Liver (tissue), 9 donors: ENCODE data around the gene RAD51C. TPM values are rescaled to one million over a fixed set of nuclear protein-coding genes. Genes with fewer than 3 reads are reported as not detected.
"Not testable (repeated sequence)": the region's sequence is repeated elsewhere in the genome, so short reads cannot be mapped to it uniquely, and the experiment has no call there.

Source experiments
- DNase-seq: peaks from one replicate; pipeline ENCODE4 v3.0.0-alpha.2; 2017; ENCODE audit warnings: low spot score
- H3K27ac ChIP-seq, 2 donors: one replicate each; pipeline ENCODE4 v1.7.0; 2013; ENCODE audit warnings: inconsistent platforms in 2 of 2, low read length in 2 of 2, control low read depth in 1 of 2, low read depth in 1 of 2, mild to moderate bottlenecking in 1 of 2
- H3K27me3 ChIP-seq, 4 donors: one replicate each; pipeline versions ENCODE4 v1.6.1 to v1.7.0; 2013; ENCODE audit warnings: low read length in 3 of 4, inconsistent platforms in 1 of 4, mild to moderate bottlenecking in 1 of 4, moderate library complexity in 1 of 4; ENCODE audit not compliant: control insufficient read depth in 4 of 4, insufficient read depth in 4 of 4
- H3K36me3 ChIP-seq, 4 donors: one replicate each; pipeline versions ENCODE4 v1.6.1 to v1.7.0; 2013; ENCODE audit warnings: low read length in 3 of 4, mild to moderate bottlenecking in 3 of 4, low read depth in 1 of 4, moderate library complexity in 1 of 4; ENCODE audit not compliant: control insufficient read depth in 4 of 4, insufficient read depth in 3 of 4
- H3K4me1 ChIP-seq, 4 donors: one replicate each; pipeline versions ENCODE4 v1.6.1 to v1.7.0; 2013; ENCODE audit warnings: low read length in 3 of 4, mild to moderate bottlenecking in 3 of 4, moderate library complexity in 1 of 4; ENCODE audit not compliant: control insufficient read depth in 4 of 4, insufficient read depth in 4 of 4
- H3K4me3 ChIP-seq, 3 donors: one replicate each; pipeline versions ENCODE4 v1.6.1 to v1.7.0; 2013; ENCODE audit warnings: low read length in 3 of 3, control low read depth in 1 of 3, low read depth in 1 of 3, mild to moderate bottlenecking in 1 of 3
- H3K9ac ChIP-seq, 2 donors: one replicate each; pipeline ENCODE4 v1.7.0; 2013; ENCODE audit warnings: low read length in 2 of 2, mild to moderate bottlenecking in 2 of 2, moderate library complexity in 2 of 2, control low read depth in 1 of 2, low read depth in 1 of 2
- H3K9me3 ChIP-seq, 4 donors: one replicate each; pipeline versions ENCODE4 v1.6.1 to v1.7.0; 2013; ENCODE audit warnings: low read length in 3 of 4; ENCODE audit not compliant: control insufficient read depth in 4 of 4
- CTCF ChIP-seq: fragments of 150-350 bp; IDR thresholded peaks from 2 replicates; pipeline ENCODE4 v1.5.1; 2017; ENCODE audit warnings: improper control_type of control experiment, low read depth, low read length; ENCODE audit not compliant: missing input control
- EGR1 ChIP-seq, 2 donors: IDR thresholded peaks; 2 replicates each; pipeline ENCODE4 v1.6.1; 2016 to 2018; ENCODE audit warnings: antibody characterized with exemption in 2 of 2, low read depth in 2 of 2
- FOXA1 ChIP-seq: IDR thresholded peaks from 2 replicates; pipeline ENCODE4 v1.6.1; 2016; ENCODE audit warnings: antibody characterized with exemption
- FOXA2 ChIP-seq: IDR thresholded peaks from 2 replicates; pipeline ENCODE4 v1.6.1; 2016; ENCODE audit warnings: antibody characterized with exemption
- HNF4G ChIP-seq: IDR thresholded peaks from 2 replicates; pipeline ENCODE4 v1.6.1; 2016; ENCODE audit warnings: antibody characterized with exemption
- JUND ChIP-seq, 2 donors: IDR thresholded peaks; 2 replicates each; pipeline ENCODE4 v1.6.1; 2016; ENCODE audit warnings: antibody characterized with exemption in 2 of 2
- RXRA ChIP-seq, 2 donors: IDR thresholded peaks; 2 replicates each; pipeline ENCODE4 v1.6.1; 2017 to 2018; ENCODE audit warnings: antibody characterized with exemption in 2 of 2, mild to moderate bottlenecking in 1 of 2
- SP1 ChIP-seq: IDR thresholded peaks from 2 replicates; pipeline ENCODE4 v1.6.1; 2018; ENCODE audit warnings: antibody characterized with exemption, mild to moderate bottlenecking
- TAF1 ChIP-seq: conservative IDR thresholded peaks from 2 replicates; pipeline ENCODE4 v1.6.1; 2016; ENCODE audit warnings: antibody characterized with exemption, mild to moderate bottlenecking
- ZBTB33 ChIP-seq: IDR thresholded peaks from 2 replicates; pipeline ENCODE4 v1.6.1; 2016; ENCODE audit warnings: antibody characterized with exemption
- WGBS: extraction: QIAGEN DNeasy Blood & Tissue Kit; methylation state at CpG from one replicate; pipeline ENCODE4 v1.1.7; 2013; 5-methylcytosine and 5-hydroxymethylcytosine counted together
- polyA plus RNA-seq, 2 donors: library from polyadenylated mRNA; stranded (reverse) in 1 of 2; unstranded in 1 of 2; fragments of 200-250 nt in 1 of 2; fragments of >200 nt in 1 of 2; fragmentation: Nextera tagmentation in 1 of 2; extraction: Ambion mirVana in 1 of 2; gene quantifications; one replicate each; pipeline versions ENCODE4 v1.2.1 to v1.2.3, GENCODE V29; 2013 to 2015
- total RNA-seq, 2 donors: library from RNA; depleted of rRNA; stranded (reverse); fragments of >200 nt; gene quantifications; one replicate each; pipeline ENCODE4 v1.2.3, GENCODE V29; 2014
- donor health status: healthy.
- donor health status: healthy.
- donor health status: healthy.
- donor health status: healthy.
- donor health status: healthy.

The RAD51C gene
- total and polyA plus RNA-seq, 4 donors, result 6.9 to 22.2 (median 12.5) TPM

GRCh38 chr17:58671969-58672368, 20.4 kb upstream of the RAD51C start:
- no peaks in the 10 kb centered on the region for H3K27me3 ChIP-seq
- no peak overlapping the region for H3K4me3 ChIP-seq
- no peaks in the 10 kb centered on the region for H3K4me1 ChIP-seq
- WGBS, result 92% methylated on average over 3 of the region's 3 CpGs
- H3K36me3 ChIP-seq, result no peaks in the 10 kb centered on the region
- H3K9ac ChIP-seq, result no peak overlapping the region
- no peak for TF ChIP-seq EGR1 (IDR thresholded peaks at IDR 0.05; ENCODE audit: low read depth in 2 of 2)
- TF ChIP-seq FOXA1, result no peak
- no peak for TF ChIP-seq FOXA2
- no peak for TF ChIP-seq JUND (IDR thresholded peaks at IDR 0.05)
- TF ChIP-seq SP1, result no peak
- no peak for TF ChIP-seq HNF4G
- TF ChIP-seq RXRA (IDR thresholded peaks at IDR 0.05), result no peak
- no peak for TF ChIP-seq ZBTB33
- no peak for DNase-seq
- H3K9me3 ChIP-seq, result no peaks in the 10 kb centered on the region
- H3K27ac ChIP-seq, result no peak overlapping the region

- no peaks in the 10 kb centered on the region for H3K36me3 ChIP-seq
- H3K4me1 ChIP-seq, result no peaks in the 10 kb centered on the region
- no peak for TF ChIP-seq TAF1
- WGBS, result 65% methylated on average over 4 of the region's 4 CpGs
- H3K4me3 ChIP-seq, result no peak overlapping the region
- no peaks in the 10 kb centered on the region for H3K9me3 ChIP-seq
- no peaks in the 10 kb centered on the region for H3K27me3 ChIP-seq
- no peak overlapping the region for H3K9ac ChIP-seq
- no peak for DNase-seq
- H3K27ac ChIP-seq, result no peak overlapping the region
Measured at GRCh38 chr17:58677194-58677880, 15.1 kb upstream of the RAD51C start.

- H3K27ac ChIP-seq, H3K27me3 ChIP-seq, DNase-seq, H3K9ac ChIP-seq, H3K36me3 ChIP-seq, H3K9me3 ChIP-seq, H3K4me1 ChIP-seq, H3K4me3 ChIP-seq: not testable (repeated sequence)
- 90% methylated on average over 5 of the region's 5 CpGs for WGBS
Measured at GRCh38 chr17:58678287-58678686, 14.1 kb upstream of the RAD51C start.

- H3K27me3 ChIP-seq, result no peaks in the 10 kb centered on the region
- TF ChIP-seq CTCF, result no peak
- TF ChIP-seq SP1, result no peak
- no peak for TF ChIP-seq HNF4G
- TF ChIP-seq EGR1 (IDR thresholded peaks at IDR 0.05; ENCODE audit: low read depth in 2 of 2), result no peak
- H3K36me3 ChIP-seq, result no peaks in the 10 kb centered on the region
- no peaks in the 10 kb centered on the region for H3K9me3 ChIP-seq
- WGBS, result 70% methylated on average over 12 of the region's 12 CpGs
- no peaks in the 10 kb centered on the region for H3K4me1 ChIP-seq
- H3K27ac ChIP-seq, result no peak overlapping the region
- H3K4me3 ChIP-seq, result no peak overlapping the region
- no peak for DNase-seq
- H3K9ac ChIP-seq, result no peak overlapping the region
Measured at GRCh38 chr17:58679263-58680037, 13.0 kb upstream of the RAD51C start.
